Activated CD4-positive, alpha-beta memory T cell treated with anti-CD3 and anti-CD28 coated beads for 36 hours (primary cell): Measurements from ENCODE around the gene KIF25. TPM values are rescaled to one million over a fixed set of nuclear protein-coding genes. Genes with fewer than 3 reads are reported as not detected.

Source experiments
- CTCF ChIA-PET: fragments of 350-600 bp; sonication (Branson Sonifier 250); formaldehyde crosslinking; loops from one replicate; lab custom pipeline; 2021; ENCODE audit warnings: antibody characterized with exemption, inconsistent platforms; lab: Charles Lee
- POLR2A ChIA-PET: fragments of 350-600 bp; sonication (Branson Sonifier 250); formaldehyde crosslinking; loops from one replicate; lab custom pipeline; 2021; ENCODE audit warnings: antibody characterized with exemption; lab: Charles Lee
- DNase-seq: peaks from one replicate; pipeline ENCODE4 v3.0.0-alpha.2; 2020
- H3K27ac Mint-ChIP-seq: one replicate; pipeline ENCODE4 v1.8.0; 2021; ENCODE audit warnings: mixed read lengths
- H3K27me3 Mint-ChIP-seq: one replicate; pipeline ENCODE4 v1.8.0; 2021; ENCODE audit warnings: mixed read lengths
- H3K36me3 Mint-ChIP-seq: one replicate; pipeline ENCODE4 v1.8.0; 2021; ENCODE audit warnings: mixed read lengths
- H3K4me1 Mint-ChIP-seq: one replicate; pipeline ENCODE4 v1.8.0; 2021; ENCODE audit warnings: low read depth, mixed read lengths
- H3K4me3 Mint-ChIP-seq: one replicate; pipeline ENCODE4 v1.8.0; 2021; ENCODE audit warnings: mild to moderate bottlenecking, mixed read lengths
- H3K9me3 Mint-ChIP-seq: one replicate; pipeline ENCODE4 v1.8.0; 2021; ENCODE audit warnings: mixed read lengths
- intact Hi-C: fragments of 100-400 bp; cut with micrococcal nuclease; formaldehyde crosslinking; loops from one replicate; pipeline ENCODE4 v1.15.1; 2023
- total RNA-seq, 2 experiments: library from RNA; stranded (reverse); gene quantifications; one replicate each; pipeline ENCODE4 v1.2.3, GENCODE V29; 2021

KIF25 gene
- total RNA-seq, 2 experiments from 2014 or later: not detected

GRCh38 chr6:168016176-168016620 lies 18.7 kb downstream of the KIF25 start:
- CTCF ChIA-PET: no interaction called here
- peaks cover 11% of the 10 kb centered on the region for H3K27me3 Mint-ChIP-seq

GRCh38 chr6:168016721-168017525 lies 19.5 kb downstream of the KIF25 start:
- intact Hi-C loops: no loop called here
- CTCF ChIA-PET: no interaction called here

More at GRCh38 chr6:168016176-168016620, 18.7 kb downstream of the KIF25 start:
- Mint-ChIP-seq H3K4me3 (no peak overlapping the region), H3K27ac (no peak overlapping the region), H3K36me3 (peaks cover 1% of the 10 kb centered on the region), H3K9me3 (peaks cover 22% of the 10 kb centered on the region), H3K4me1 (no peaks in the 10 kb centered on the region)
- POLR2A ChIA-PET: no interaction called here
- intact Hi-C loops: no loop called here
- DNase-seq: no peak

DNA sequence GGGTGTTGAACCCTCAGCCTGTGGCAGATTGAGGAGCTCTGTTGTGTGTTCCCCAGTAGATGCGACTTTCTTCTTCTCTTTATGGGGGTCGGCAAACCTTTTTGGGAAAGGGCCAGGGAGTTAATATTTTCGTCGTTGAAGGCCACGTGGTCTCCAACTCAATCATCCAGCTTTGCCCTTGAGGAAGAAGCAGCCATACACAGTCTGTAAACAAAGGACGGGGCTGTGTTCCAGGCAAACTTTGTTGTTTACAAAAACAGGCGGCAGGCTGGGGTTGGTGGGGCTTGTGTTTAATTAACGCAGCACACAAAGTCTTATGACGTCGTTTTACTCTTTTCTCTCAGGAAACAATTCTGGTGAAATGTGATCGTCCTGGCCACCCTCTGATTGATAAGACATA lies 20.2 kb downstream of the KIF25 start:
- POLR2A ChIA-PET: no interaction called here
- intact Hi-C loops: no loop called here
- Mint-ChIP-seq H3K4me3 (no peak overlapping the region), H3K4me1 (no peaks in the 10 kb centered on the region), H3K9me3 (peaks cover 7% of the 10 kb centered on the region), H3K27ac (no peak overlapping the region), H3K36me3 (no peaks in the 10 kb centered on the region), H3K27me3 (peaks cover 11% of the 10 kb centered on the region)
- CTCF ChIA-PET: no interaction called here
- DNase-seq: no peak

More at GRCh38 chr6:168016721-168017525, 19.5 kb downstream of the KIF25 start:
- POLR2A ChIA-PET: no interaction called here
- H3K27me3 Mint-ChIP-seq: peaks cover 11% of the 10 kb centered on the region
- no peak overlapping the region for H3K27ac Mint-ChIP-seq
- H3K9me3 Mint-ChIP-seq: peaks cover 15% of the 10 kb centered on the region
- H3K4me1 Mint-ChIP-seq: no peaks in the 10 kb centered on the region
- DNase-seq: no peak
- no peak overlapping the region for H3K4me3 Mint-ChIP-seq
- H3K36me3 Mint-ChIP-seq: no peaks in the 10 kb centered on the region

- ChIA-PET CTCF (no interaction called here), POLR2A (no interaction called here)
- Mint-ChIP-seq H3K36me3 (no peaks in the 10 kb centered on the region), H3K27me3 (peaks cover 11% of the 10 kb centered on the region), H3K27ac (no peak overlapping the region), H3K9me3 (peaks cover 3% of the 10 kb centered on the region), H3K4me3 (no peak overlapping the region), H3K4me1 (no peaks in the 10 kb centered on the region)
- DNase-seq: no peak
- intact Hi-C loops: no loop called here
Measured at GRCh38 chr6:168018664-168019063, 21.2 kb downstream of the KIF25 start.

GRCh38 chr6:168020242-168020641 lies 22.8 kb downstream of the KIF25 start:
- H3K4me1 Mint-ChIP-seq: no peaks in the 10 kb centered on the region
- ChIA-PET POLR2A (no interaction called here), CTCF (no interaction called here)

DNA sequence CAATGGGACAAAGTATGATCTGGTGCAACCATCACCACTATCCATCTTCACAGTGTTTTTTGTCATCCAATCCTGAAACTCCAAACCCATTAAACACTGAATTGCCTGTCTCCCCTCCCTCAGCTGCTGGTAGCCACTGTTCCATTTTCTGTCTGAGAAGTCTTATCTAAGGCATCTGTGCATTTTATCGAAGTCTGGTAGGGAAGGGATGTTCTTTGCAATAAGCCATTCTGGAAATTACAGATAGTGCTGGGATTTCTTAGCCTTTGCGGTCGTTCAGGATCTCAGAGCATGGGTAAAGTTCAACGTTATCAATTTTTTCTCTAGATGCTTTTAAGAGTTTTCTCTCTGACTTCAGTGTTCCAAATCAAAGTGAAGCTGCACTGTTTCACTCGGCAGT lies 24.1 kb downstream of the KIF25 start:
- H3K4me1 Mint-ChIP-seq: no peaks in the 10 kb centered on the region
- H3K4me3 Mint-ChIP-seq: no peak overlapping the region
- H3K36me3 Mint-ChIP-seq: no peaks in the 10 kb centered on the region
- ChIA-PET POLR2A (no interaction called here), CTCF (no interaction called here)
- intact Hi-C loops: no loop called here
- H3K27me3 Mint-ChIP-seq: peaks cover 11% of the 10 kb centered on the region
- H3K27ac Mint-ChIP-seq: no peak overlapping the region
- H3K9me3 Mint-ChIP-seq: peaks cover 2% of the 10 kb centered on the region
- no peak for DNase-seq

More at GRCh38 chr6:168020242-168020641, 22.8 kb downstream of the KIF25 start:
- intact Hi-C loops: no loop called here
- Mint-ChIP-seq H3K4me3 (no peak overlapping the region), H3K9me3 (peaks cover 2% of the 10 kb centered on the region), H3K27ac (no peak overlapping the region), H3K36me3 (no peaks in the 10 kb centered on the region), H3K27me3 (peaks cover 12% of the 10 kb centered on the region)
- DNase-seq: no peak

- ChIA-PET POLR2A (no interaction called here), CTCF (no interaction called here)
- Mint-ChIP-seq H3K4me3 (no peak overlapping the region), H3K27me3 (peaks cover 11% of the 10 kb centered on the region), H3K4me1 (no peaks in the 10 kb centered on the region), H3K36me3 (no peaks in the 10 kb centered on the region), H3K27ac (no peak overlapping the region), H3K9me3 (peaks cover 2% of the 10 kb centered on the region)
- intact Hi-C loops: no loop called here
- no peak for DNase-seq
Measured at GRCh38 chr6:168022488-168023321, 25.2 kb downstream of the KIF25 start.

DNA sequence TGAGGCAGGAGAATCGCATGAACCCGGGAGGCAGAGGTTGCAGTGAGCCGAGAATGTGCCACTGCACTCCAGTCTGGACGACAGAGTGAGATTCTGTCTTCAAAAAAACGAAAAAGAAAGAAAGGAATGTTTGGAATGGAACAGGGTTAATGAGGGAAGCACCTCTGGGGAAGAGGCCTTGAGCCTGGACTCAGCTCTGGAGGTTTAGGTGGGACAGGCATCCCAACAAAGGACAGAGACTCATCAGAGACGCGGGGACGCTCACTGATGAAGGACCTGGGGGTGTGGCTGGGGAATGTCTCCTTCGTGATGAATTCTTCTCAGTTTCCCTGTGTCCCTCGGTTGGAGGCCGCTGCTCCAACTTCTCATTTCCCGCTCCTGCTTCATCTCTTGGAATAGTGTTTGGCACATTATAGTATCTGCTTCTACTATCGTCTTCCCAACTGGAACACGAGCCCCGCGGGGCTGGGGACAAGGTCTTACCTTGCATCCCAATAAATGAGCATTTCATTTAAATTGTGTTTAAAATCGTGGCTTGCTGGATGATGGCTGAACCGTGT lies 27.6 kb downstream of the KIF25 start:
- H3K4me3 Mint-ChIP-seq: no peak overlapping the region
- H3K4me1 Mint-ChIP-seq: no peaks in the 10 kb centered on the region
- H3K27ac Mint-ChIP-seq: no peak overlapping the region
- no peaks in the 10 kb centered on the region for H3K36me3 Mint-ChIP-seq
- POLR2A ChIA-PET: no interaction called here
- peaks cover 2% of the 10 kb centered on the region for H3K9me3 Mint-ChIP-seq
- CTCF ChIA-PET: no interaction called here
- no peak for DNase-seq
- H3K27me3 Mint-ChIP-seq: peaks cover 11% of the 10 kb centered on the region
- intact Hi-C loops: no loop called here

GRCh38 chr6:168025831-168026710 lies 28.6 kb downstream of the KIF25 start:
- peaks cover 11% of the 10 kb centered on the region for H3K27me3 Mint-ChIP-seq
- CTCF ChIA-PET: no interaction called here
- no peak for DNase-seq
- no peaks in the 10 kb centered on the region for H3K4me1 Mint-ChIP-seq
- H3K9me3 Mint-ChIP-seq: no peaks in the 10 kb centered on the region
- no peak overlapping the region for H3K4me3 Mint-ChIP-seq
- POLR2A ChIA-PET: no interaction called here
- H3K36me3 Mint-ChIP-seq: no peaks in the 10 kb centered on the region
- intact Hi-C loops: no loop called here
- H3K27ac Mint-ChIP-seq: no peak overlapping the region

DNA sequence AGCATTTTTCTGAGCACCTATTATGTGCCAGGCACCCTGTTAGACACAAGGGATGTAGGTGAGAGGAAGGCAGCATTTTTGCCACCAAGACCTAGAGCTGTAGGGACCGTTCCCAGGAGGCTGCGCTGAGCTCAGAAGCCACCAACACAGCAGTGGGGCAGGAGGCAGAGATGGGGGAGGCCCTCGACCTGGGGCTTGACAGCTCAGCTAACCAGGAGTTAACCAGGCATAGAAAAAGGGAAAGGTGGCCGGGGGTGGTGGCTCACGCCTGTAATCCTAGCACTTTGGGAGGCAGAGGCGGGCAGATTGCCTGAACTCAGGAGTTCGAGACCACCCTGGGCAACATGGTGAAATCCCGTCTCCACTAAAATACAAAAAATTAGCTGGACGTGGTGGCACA lies 29.5 kb downstream of the KIF25 start:
- Mint-ChIP-seq H3K9me3 (no peaks in the 10 kb centered on the region), H3K4me3 (no peak overlapping the region), H3K27ac (no peak overlapping the region), H3K27me3 (peaks cover 12% of the 10 kb centered on the region), H3K36me3 (no peaks in the 10 kb centered on the region), H3K4me1 (no peaks in the 10 kb centered on the region)
- CTCF ChIA-PET: no interaction called here
- no peak for DNase-seq
- POLR2A ChIA-PET: no interaction called here
- intact Hi-C loops: no loop called here

DNA sequence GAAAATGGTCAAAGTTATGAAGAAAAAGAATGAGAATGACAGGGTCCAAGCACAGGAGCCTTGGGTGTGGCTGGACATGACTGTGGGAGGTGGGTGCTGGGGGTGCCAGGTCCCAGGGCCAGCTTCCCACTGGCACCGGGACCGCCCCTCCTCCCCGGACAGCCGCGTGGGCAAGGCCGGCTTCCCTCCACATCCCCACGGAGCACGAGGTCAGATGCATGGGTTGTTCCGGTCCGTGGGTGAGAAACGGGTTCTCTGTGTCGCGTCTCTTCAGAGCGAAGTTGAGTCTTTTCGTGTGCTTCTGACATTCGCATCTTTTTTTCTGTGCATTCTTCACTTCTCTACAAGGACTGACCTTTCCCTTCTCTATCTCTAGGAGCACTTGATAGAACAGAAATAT lies 30.1 kb downstream of the KIF25 start:
- ChIA-PET CTCF (no interaction called here), POLR2A (no interaction called here)
- Mint-ChIP-seq H3K4me3 (no peak overlapping the region), H3K27me3 (peaks cover 12% of the 10 kb centered on the region), H3K27ac (no peak overlapping the region), H3K36me3 (no peaks in the 10 kb centered on the region), H3K9me3 (no peaks in the 10 kb centered on the region), H3K4me1 (no peaks in the 10 kb centered on the region)
- no peak for DNase-seq
- intact Hi-C loops: no loop called here
